Motor neuron (in vitro differentiated cells): ENCODE results near the gene FAM151A. TPM values are rescaled to one million over a fixed set of nuclear protein-coding genes. Genes with fewer than 3 reads are reported as not detected.
A peak's percentile ranks its signal among the peaks of the same experiment; 100 is the strongest.

Source experiments
- ATAC-seq, 8 experiments: fragments of 200-7000 bp; cut with Tn5 transposase; replicated peaks in 6 of 8; 2 replicates each; pipeline ENCODE4 v1.8.0; 2021; ENCODE audit warnings: mild to moderate bottlenecking in 8 of 8, moderate library complexity in 8 of 8
- H3K27ac ChIP-seq, 2 donors: fragments of 250-450 bp; sonication (Bioruptor Pico); 2 replicates each; pipeline ENCODE4 v1.9.0; 2021; ENCODE audit warnings: antibody characterized with exemption in 2 of 2, mild to moderate bottlenecking in 2 of 2, moderate library complexity in 1 of 2
- H3K4me1 ChIP-seq, 2 donors: fragments of 250-450 bp; sonication (Bioruptor Pico); replicated peaks in 1 of 2; 2 replicates each; pipeline ENCODE4 v1.6.1; 2021; ENCODE audit warnings: antibody characterized with exemption in 2 of 2, mild to moderate bottlenecking in 2 of 2, moderate library complexity in 1 of 2
- H3K4me3 ChIP-seq, 5 donors: fragments of 250-450 bp; sonication (Bioruptor Pico); 2 replicates each; pipeline ENCODE4 v1.9.0; 2021; ENCODE audit warnings: antibody characterized with exemption in 5 of 5, mild to moderate bottlenecking in 5 of 5, moderate library complexity in 4 of 5
- WGBS, 10 experiments: fragments of 450-650 bp; shearing (Covaris generic); methylation state at CpG; one replicate each; pipeline ENCODE4 v1.0.0; 2022; 5-methylcytosine and 5-hydroxymethylcytosine counted together
- in situ Hi-C, 9 experiments: fragments of 400-800 bp; cut with MboI; loops; one replicate each; pipeline ENCODE4 v1.15.0; 2021; ENCODE audit warnings: low sequenced_read_pairs in 9 of 9, low pct_unique_long_range_greater_than_20kb in 2 of 9; ENCODE audit not compliant: unreplicated experiment in 9 of 9
- total RNA-seq, 8 experiments: library from RNA; unstranded; fragments of 300-600 nt; gene quantifications; 2 replicates each; pipeline versions ENCODE4 v1.2.3 to v1.2.4, GENCODE V29; 2022

FAM151A gene
- not detected for total RNA-seq

GRCh38 chr1:54623216-54624007, at the start of gene FAM151A:
Gene FAM151A, minus strand, starts transcription at chr1:54623525. Its CDS starts 130 bp downstream, at chr1:54623395.
- in situ Hi-C loops, result no loop called here
- 18 to 100% (median 79%) methylated on average over 2 to 10 of the region's 18 CpGs; no CpG with 5 or more reads in 2 of the 10 experiments for WGBS, 10 experiments
- no peak for ATAC-seq
- Histone ChIP-seq H3K4me3 (no peak within 1 kb of the TSS), H3K4me1 (no peaks in the 10 kb centered on the region), H3K27ac (no peak within 1 kb of the TSS)

- peak; percentile 55 to 94 (median 79) for ATAC-seq
- 24 to 100% (median 55%) methylated on average over 1 to 6 of the region's 6 CpGs; no CpG with 5 or more reads in 1 of the 10 experiments for WGBS, 10 experiments
Observed at GRCh38 chr1:54671985-54672608, 48.8 kb upstream of the FAM151A start.

GRCh38 chr1:54668567-54668966, 45.2 kb upstream of the FAM151A start:
- WGBS, 10 experiments, result 75% methylated on average over 1 of the region's 2 CpGs; no CpG with 5 or more reads in 9 of the 10 experiments
- in situ Hi-C loops, result loop anchor here in 1 of 9 experiments (25.0 kb wide), 1 partner anchor 144 kb away; the partner anchor contains the start of gene TTC22

More at GRCh38 chr1:54671985-54672608, 48.8 kb upstream of the FAM151A start:
- H3K27ac ChIP-seq, result no peak overlapping the region
- no peak overlapping the region for H3K4me3 ChIP-seq
- in situ Hi-C loops, result loop anchor here in 1 of 9 experiments (25.0 kb wide), 1 partner anchor 140 kb away; the partner anchor contains the start of gene TTC22
- H3K4me1 ChIP-seq, result peaks cover 3 to 5% of the 10 kb centered on the region in 2 donors

GRCh38 chr1:54667797-54668196, 44.5 kb upstream of the FAM151A start:
- Histone ChIP-seq H3K4me1 (peaks cover 3 to 5% of the 10 kb centered on the region in 2 donors), H3K4me3 (no peak overlapping the region), H3K27ac (no peak overlapping the region)
- ATAC-seq, result no peak
- WGBS, 10 experiments, result 60 to 92% (median 75%) methylated on average over 2 of the region's 2 CpGs; no CpG with 5 or more reads in 5 of the 10 experiments
- in situ Hi-C loops, result loop anchor here in 1 of 9 experiments (25.0 kb wide), 1 partner anchor 145 kb away; the partner anchor contains the start of gene TTC22

More at GRCh38 chr1:54668567-54668966, 45.2 kb upstream of the FAM151A start:
- H3K27ac ChIP-seq, result no peak overlapping the region
- peaks cover 3 to 5% of the 10 kb centered on the region in 2 donors for H3K4me1 ChIP-seq
- no peak for ATAC-seq
- no peak overlapping the region for H3K4me3 ChIP-seq

GRCh38 chr1:54666333-54666732, 43.0 kb upstream of the FAM151A start:
- in situ Hi-C loops, result loop anchor here in 1 of 9 experiments (25.0 kb wide), 1 partner anchor 146 kb away; the partner anchor contains the start of gene TTC22
- Histone ChIP-seq H3K4me1 (no peaks in the 10 kb centered on the region), H3K4me3 (no peak overlapping the region), H3K27ac (no peak overlapping the region)
- 40 to 100% (median 83%) methylated on average over 1 to 6 of the region's 6 CpGs; no CpG with 5 or more reads in 1 of the 10 experiments for WGBS, 10 experiments
- ATAC-seq, result no peak

GRCh38 chr1:54665852-54666251, 42.5 kb upstream of the FAM151A start:
- in situ Hi-C loops, result loop anchor here in 1 of 9 experiments (25.0 kb wide), 1 partner anchor 146 kb away; the partner anchor contains the start of gene TTC22
- Histone ChIP-seq H3K27ac (no peak overlapping the region), H3K4me3 (no peak overlapping the region), H3K4me1 (no peaks in the 10 kb centered on the region)
- ATAC-seq, result no peak
- 40 to 100% (median 84%) methylated on average over 1 to 5 of the region's 5 CpGs for WGBS, 10 experiments

- WGBS, 10 experiments, result 40 to 95% (median 76%) methylated on average over 1 to 4 of the region's 4 CpGs; no CpG with 5 or more reads in 6 of the 10 experiments
- no peak for ATAC-seq
- in situ Hi-C loops, result loop anchor here in 1 of 9 experiments (25.0 kb wide), 1 partner anchor 148 kb away; the partner anchor contains the start of gene TTC22
Observed at GRCh38 chr1:54664364-54664763, 41.0 kb upstream of the FAM151A start.

GRCh38 chr1:54663725-54664124, 40.4 kb upstream of the FAM151A start:
- H3K4me3 ChIP-seq, result no peak overlapping the region
- no peaks in the 10 kb centered on the region for H3K4me1 ChIP-seq
- WGBS, 10 experiments, result 4 to 100% (median 69%) methylated on average over 1 to 4 of the region's 4 CpGs
- ATAC-seq, result no peak
- H3K27ac ChIP-seq, result no peak overlapping the region
- in situ Hi-C loops, result loop anchor here in 1 of 9 experiments (25.0 kb wide), 1 partner anchor 149 kb away; the partner anchor contains the start of gene TTC22

More at GRCh38 chr1:54664364-54664763, 41.0 kb upstream of the FAM151A start:
- Histone ChIP-seq H3K4me3 (no peak overlapping the region), H3K4me1 (no peaks in the 10 kb centered on the region), H3K27ac (no peak overlapping the region)

- no peak overlapping the region for H3K4me3 ChIP-seq
Observed at GRCh38 chr1:54658164-54658913, 35.0 kb upstream of the FAM151A start.

GRCh38 chr1:54653036-54653435, 29.7 kb upstream of the FAM151A start:
- Histone ChIP-seq H3K4me3 (no peak overlapping the region), H3K27ac (no peak overlapping the region), H3K4me1 (peaks cover 15 to 18% of the 10 kb centered on the region in 2 donors)
- in situ Hi-C loops, result loop anchor here in 1 of 9 experiments (25.0 kb wide), 1 partner anchor 159 kb away; the partner anchor contains the start of gene TTC22
- WGBS, 10 experiments, result 0 to 84% (median 62%) methylated on average over 1 to 3 of the region's 4 CpGs; no CpG with 5 or more reads in 4 of the 10 experiments
- no peak for ATAC-seq

More at GRCh38 chr1:54658164-54658913, 35.0 kb upstream of the FAM151A start:
- H3K27ac ChIP-seq, result no peak overlapping the region
- WGBS, 10 experiments, result 0 to 94% (median 69%) methylated on average over 1 to 2 of the region's 2 CpGs
- in situ Hi-C loops, result loop anchor here in 1 of 9 experiments (25.0 kb wide), 1 partner anchor 154 kb away; the partner anchor contains the start of gene TTC22
- no peaks in the 10 kb centered on the region for H3K4me1 ChIP-seq
- no peak for ATAC-seq

- in situ Hi-C loops, result loop anchor here in 1 of 9 experiments (25.0 kb wide), 1 partner anchor 160 kb away; the partner anchor contains the start of gene TTC22
- no peak for ATAC-seq
- H3K4me1 ChIP-seq, result peaks cover 15 to 18% of the 10 kb centered on the region in 2 donors
- H3K27ac ChIP-seq, result no peak overlapping the region
- H3K4me3 ChIP-seq, result no peak overlapping the region
Observed at GRCh38 chr1:54652168-54652567, 28.8 kb upstream of the FAM151A start.

GRCh38 chr1:54651608-54652007, 28.3 kb upstream of the FAM151A start:
- 67 to 100% methylated on average over 1 of the region's 3 CpGs; no CpG with 5 or more reads in 8 of the 10 experiments for WGBS, 10 experiments
- in situ Hi-C loops, result loop anchor here in 1 of 9 experiments (25.0 kb wide), 1 partner anchor 161 kb away; the partner anchor contains the start of gene TTC22

More at GRCh38 chr1:54651608-54652007, 28.3 kb upstream of the FAM151A start:
- Histone ChIP-seq H3K27ac (no peak overlapping the region), H3K4me1 (peaks cover 15 to 18% of the 10 kb centered on the region in 2 donors), H3K4me3 (no peak overlapping the region)
- no peak for ATAC-seq
